ENCODE data around the gene YES1.

The YES1 gene

GRCh38 chr18:811892-812375, at the start of gene YES1:
TSS of gene YES1 (minus strand) at chr18:812242. CDS start at chr18:756827, 55,415 bp downstream.
- no peak for DNase-seq

- no peak for DNase-seq
Measured at GRCh38 chr18:857986-858385, 45.9 kb upstream of the YES1 start.

GRCh38 chr18:853471-853870, 41.4 kb upstream of the YES1 start:
- DNase-seq: no peak

- no peak for DNase-seq
Measured at GRCh38 chr18:850960-851359, 38.9 kb upstream of the YES1 start.

- no peak for DNase-seq
Measured at GRCh38 chr18:849021-849420, 37.0 kb upstream of the YES1 start.

GRCh38 chr18:848062-848861, 36.2 kb upstream of the YES1 start:
- DNase-seq: no peak

- no peak for DNase-seq
Measured at GRCh38 chr18:845152-845819, 33.2 kb upstream of the YES1 start.

GRCh38 chr18:841647-842370, 29.8 kb upstream of the YES1 start:
- DNase-seq: no peak

GRCh38 chr18:840516-840915, 28.5 kb upstream of the YES1 start:
- DNase-seq: no peak

GRCh38 chr18:840023-840408, 28.0 kb upstream of the YES1 start:
- no peak for DNase-seq

- DNase-seq: peak; percentile 14
Measured at GRCh38 chr18:839224-840022, 27.4 kb upstream of the YES1 start.

- DNase-seq: no peak
Measured at GRCh38 chr18:837922-838321, 25.9 kb upstream of the YES1 start.

GRCh38 chr18:834082-834720, 22.2 kb upstream of the YES1 start:
- DNase-seq: no peak

GRCh38 chr18:833197-833596, 21.2 kb upstream of the YES1 start:
- DNase-seq: no peak

GRCh38 chr18:832085-832681, 20.1 kb upstream of the YES1 start:
- no peak for DNase-seq

- DNase-seq: no peak
Measured at GRCh38 chr18:830315-830901, 18.4 kb upstream of the YES1 start.

GRCh38 chr18:829432-829831, 17.4 kb upstream of the YES1 start:
- DNase-seq: no peak

GRCh38 chr18:827093-827677, 15.1 kb upstream of the YES1 start:
- no peak for DNase-seq

- DNase-seq: no peak
Measured at GRCh38 chr18:825891-826585, 14.0 kb upstream of the YES1 start.

- DNase-seq: no peak
Measured at GRCh38 chr18:824179-824578, 12.1 kb upstream of the YES1 start.

Measured in GOT3 (cell line).